D341Med (cell line): ENCODE results near the gene ELL.

Experiments used
- DNase-seq: peaks from one replicate; pipeline ENCODE4 v3.0.0; 2012; ENCODE audit warnings: low spot score

Gene ELL

DNA sequence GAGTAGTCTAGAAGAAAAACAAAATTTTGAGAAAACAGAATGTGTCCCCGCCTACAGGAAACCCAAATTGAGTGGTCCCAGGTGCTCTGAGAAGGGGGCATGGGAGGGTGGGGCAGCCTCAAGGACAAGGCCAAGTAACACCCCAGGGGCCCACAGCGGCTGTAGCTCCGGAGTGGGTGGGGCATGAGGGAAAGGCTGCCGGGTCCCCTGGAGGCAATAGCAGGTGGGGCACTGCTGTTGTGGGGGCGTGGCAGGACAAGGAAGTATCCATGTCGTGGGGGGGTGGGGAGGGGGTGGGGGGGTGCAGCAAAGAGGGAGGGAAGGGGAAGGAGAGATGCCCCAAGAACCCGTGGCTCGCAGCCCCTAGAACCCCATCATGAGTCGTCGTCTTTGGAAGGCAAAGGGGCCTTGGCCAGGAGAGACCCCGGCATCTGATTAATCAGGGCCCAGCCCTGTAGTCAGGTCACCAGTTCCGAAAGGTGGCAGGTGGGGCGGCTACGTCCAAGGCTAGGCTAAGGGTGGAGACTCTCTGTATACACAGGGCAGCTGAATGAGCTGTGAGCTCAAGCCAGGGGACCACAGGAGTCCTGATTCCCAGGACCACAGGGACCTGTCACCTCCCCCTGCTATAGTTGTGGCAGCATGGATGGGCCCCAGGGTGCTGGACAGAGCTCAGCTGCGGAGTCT lies 76.5 kb downstream of the ELL start:
- DNase-seq, result no peak

DNA sequence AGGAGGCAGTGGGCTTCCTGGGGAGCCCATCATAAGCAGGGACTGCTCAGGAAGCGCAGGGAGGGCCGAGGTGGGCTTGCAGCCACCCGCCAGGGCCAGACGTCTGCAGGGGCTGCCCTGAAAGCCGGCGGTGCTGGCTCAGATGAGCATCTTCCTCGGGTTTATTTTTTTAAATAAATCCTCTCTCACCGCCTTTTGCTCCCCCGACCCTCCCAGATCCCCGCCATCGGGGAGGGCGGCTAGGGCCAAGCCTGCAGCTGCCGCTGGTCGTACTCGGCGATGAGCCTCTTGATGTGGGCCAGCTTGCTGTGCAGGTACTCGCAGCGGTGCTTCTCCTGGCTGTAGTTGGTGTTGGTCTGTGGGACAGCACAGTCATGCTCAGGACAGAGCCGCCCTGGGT lies 77.4 kb downstream of the ELL start:
- no peak for DNase-seq

DNA sequence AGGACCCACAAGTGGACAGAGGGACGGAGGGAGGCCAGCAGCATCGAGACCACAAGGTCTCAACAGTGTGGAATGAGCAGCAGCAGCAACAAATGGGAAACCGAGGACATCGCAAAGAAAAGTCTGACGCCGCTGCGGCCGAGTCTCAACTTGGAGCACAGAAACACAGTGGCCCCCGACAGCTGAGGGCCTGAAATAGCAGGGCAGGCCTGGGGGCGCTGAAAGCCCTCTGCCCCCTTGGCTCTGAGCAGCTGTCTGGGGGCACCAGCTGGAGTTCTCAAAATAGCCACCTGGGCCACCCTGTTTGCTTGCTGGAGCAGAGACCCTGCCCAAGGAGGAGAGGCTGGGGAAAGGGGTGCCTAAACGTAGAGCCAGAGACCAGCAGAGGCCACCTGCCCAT lies 78.0 kb downstream of the ELL start:
- DNase-seq, result no peak

DNA sequence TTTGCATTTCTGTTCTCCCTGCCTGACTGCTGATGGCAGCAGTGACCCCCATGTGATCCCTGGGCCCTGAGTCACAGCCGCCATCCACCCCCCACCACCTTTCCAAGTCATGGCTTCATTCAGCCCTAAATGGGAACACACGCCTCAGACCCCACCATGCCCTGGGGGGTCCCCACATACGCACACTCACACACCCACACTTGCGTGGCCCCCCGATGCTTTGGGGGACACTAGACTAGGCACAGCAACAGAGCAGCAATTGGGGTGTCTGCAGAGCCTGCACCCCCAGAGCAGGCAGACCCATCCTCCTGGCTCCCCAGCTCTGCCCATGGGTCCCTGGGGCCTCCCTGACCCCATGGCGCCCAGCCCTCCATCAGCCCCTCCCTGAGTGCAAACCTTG lies 78.5 kb downstream of the ELL start:
- no peak for DNase-seq

DNA sequence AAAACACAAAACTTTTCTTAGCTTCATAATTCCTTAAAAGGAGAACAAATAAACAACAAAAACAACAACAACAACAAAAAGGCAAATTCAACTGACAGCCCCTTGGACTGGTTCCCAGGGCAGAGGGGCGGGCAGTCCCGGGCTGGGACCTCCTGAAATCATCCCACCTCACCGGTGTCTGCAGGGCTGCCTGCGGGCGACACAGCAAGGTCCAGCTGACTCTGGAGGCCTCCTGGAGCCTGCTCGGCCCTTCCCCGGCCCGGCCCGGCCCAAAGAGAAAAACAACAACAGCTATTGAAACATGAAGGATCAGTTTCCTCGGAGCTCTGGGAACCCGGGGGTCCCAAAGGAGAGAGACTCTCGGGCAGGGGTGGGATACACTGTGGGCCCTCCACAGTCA lies 78.9 kb downstream of the ELL start:
- DNase-seq, result no peak

DNA sequence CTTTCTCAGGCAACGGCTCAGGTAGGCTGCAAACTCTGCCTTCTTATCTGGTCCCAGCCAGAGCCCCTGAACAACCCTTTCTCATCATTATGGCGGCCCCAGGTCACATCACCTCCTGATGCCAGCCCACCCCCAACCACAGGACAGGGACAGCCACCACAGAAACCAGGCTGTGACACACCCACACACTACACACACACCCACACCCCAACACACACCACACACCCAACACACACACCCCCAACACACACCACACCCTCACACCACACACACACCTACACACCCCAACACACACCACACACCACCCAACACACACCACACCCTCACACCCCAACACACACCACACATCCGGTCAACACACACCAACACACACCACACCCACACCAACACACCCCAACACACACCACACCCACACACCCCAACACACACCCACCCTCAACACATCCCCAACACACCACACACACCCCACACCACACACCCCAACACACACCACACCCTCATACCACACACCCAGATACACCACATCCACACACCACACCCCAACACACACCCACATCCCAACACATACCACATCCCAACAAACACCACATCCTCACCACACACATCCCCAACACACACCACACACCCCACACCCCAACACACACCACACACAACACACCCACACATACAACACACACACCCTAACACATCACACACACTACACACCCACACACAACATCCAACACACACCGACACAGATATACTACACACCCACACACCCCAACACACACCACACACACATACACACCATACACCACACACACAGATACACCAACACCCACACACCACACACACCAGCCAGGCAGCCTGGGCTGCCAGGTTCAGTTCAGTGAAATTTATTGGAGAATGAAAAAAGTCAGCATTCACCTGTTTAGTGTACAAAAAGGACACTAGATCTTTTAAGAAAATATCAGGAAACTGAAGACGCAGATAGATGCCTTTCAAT lies 79.8 kb downstream of the ELL start:
- DNase-seq, result no peak

DNA sequence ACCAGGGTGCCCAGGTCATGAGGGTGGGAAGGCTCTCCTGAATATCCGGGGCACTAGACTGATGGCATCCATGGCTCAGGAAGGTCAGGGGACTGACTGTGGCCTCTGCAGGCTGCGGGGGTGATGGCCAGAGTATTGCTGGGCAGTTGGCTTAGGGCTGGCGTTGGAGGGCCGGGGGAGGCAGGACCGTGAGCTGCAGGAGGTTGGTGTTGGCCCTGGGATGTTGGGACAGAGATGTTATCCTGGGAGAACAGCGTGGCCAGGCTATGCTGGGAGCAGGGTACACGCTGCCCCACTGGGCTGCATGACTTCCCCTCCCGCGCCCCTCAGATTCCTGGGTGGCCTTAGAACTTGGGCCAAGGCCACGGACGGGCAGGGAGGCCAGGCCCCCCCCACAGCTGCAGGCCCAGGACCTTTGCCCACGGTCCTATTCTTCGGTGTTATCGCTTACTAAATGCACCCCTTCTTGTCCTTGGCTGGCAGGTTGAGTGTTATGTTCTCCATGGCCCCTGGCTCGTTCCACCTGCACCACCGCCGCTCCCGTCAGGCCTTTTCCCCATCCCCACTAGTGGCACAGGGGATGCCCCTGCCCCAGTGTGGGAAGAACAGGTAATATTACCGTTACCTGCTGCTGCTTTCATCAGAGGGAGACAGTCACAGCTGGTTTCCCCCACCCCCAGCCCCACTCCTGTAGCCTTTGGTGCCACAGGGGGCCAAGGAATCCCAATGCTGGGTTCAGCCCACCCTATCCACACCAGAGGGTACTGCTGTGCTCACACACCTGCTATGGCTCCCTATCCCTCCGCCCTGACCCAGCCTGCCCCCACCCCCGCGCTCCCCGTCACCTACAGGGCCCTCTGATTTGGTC lies 80.7 kb downstream of the ELL start:
- DNase-seq, result no peak

DNA sequence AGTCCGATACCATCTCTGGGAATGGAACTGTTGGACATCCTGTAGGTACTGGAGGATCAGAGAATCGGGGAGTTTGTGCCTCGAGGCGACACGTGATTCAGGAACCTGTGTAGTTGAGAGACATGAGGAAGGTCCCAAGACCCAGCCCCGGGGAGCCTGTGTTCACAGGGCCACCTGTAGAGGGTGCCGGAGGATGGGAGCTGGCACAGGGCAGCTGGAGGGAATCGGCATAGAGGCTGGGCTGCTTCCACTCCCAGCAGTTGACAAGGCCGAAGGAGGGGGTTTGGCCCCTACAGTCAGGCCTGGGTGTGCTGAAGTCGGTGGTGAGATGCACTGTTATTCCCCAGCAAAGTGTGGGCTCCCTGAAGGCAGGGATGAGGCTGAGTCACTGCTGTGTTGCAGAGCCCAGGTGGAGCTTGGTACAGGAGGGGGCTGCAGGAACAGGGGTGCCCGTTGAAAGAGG lies 81.4 kb downstream of the ELL start:
- peak; percentile 73 for DNase-seq

DNA sequence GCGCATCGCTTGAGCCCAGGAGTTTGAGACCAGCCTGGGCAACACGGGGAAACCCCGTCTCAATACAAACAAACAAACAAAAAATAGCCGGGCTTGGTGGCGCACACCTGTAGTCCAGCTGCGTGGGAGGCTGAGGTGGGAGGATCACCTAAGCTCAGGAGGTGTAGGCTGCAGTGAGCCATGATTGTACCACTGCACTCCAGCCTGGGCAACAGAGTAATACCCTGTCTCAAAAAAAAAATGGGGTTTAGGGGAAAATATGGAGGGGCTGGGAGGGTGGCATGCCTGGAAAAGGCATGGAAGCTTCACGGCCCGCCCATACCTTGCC lies 82.0 kb downstream of the ELL start:
- no peak for DNase-seq

DNA sequence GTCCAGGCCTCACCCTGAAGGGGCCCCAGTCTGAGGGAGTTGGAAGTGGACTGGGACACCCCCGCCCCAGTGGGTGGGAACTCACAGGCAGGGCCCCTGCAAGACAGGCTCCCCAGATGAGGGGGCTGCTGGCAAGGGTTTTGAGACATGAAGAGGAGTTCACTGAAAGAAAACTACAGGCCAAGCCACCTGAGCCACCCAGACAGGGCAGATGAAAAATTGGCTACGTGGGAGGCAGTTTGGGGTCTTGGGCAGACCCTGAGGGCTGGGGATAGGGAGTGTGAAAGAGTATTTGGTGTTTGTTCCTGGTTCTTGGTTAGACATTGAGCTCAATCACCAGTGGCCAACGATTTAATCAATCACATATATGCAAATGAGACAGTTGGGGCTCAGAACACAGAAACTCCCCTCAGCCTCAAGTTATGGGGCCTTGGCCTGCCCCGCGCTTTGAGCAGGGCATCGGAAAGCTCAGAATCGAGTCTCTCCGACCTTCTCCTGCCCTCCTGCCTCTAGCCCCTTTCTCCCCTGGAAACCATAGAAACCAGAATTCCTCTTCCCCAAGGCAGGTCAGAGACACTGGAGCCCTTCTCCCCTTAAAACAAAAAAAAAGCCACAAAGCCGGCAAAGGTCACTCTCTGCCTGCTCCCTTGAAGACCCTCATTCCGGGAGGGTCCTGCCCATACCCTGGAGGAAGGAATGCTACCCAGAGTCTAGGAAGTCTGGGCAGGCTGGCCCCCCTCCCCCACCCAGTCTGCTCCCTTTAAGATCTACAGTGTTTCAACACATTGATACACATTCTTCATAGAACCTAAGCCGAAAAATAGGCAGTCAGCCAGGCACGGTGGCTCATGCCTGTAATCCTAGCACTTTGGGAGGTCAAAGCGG lies 82.6 kb downstream of the ELL start:
- peak; percentile 64 for DNase-seq

DNA sequence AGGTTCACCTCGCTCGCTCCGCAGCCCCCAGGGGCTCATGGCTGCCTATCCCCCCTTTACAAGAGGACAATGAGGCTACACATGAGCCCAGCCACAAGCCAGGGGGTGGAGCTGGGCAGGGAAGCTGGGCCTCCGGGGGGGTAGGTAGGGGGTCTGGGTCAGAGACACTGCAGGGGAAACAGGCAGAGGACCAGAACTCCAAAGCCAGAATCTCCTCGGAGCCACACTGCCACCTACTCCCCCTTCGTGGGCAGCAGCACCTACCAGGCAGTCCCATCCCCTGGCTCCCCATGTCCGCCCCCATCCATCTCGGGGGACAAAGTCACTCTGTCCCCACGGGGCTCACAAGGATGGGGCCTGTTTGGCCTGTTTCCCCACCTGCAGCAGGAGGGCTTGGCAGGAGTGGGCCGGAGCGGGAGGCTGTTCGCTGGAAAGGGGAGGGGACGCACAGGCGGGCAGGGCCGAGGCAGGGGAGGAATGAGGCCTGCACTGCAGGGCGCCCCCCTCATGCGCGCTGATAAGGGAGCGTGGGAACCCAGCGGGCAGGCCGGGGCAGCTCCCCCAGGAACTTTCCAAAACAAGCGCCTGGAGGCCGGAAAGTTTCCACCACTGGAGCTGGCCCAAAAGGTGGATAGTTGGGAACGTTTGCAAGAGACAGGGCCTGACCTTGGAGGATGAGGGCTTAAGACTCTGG lies 83.4 kb downstream of the ELL start:
- DNase-seq, result no peak

DNA sequence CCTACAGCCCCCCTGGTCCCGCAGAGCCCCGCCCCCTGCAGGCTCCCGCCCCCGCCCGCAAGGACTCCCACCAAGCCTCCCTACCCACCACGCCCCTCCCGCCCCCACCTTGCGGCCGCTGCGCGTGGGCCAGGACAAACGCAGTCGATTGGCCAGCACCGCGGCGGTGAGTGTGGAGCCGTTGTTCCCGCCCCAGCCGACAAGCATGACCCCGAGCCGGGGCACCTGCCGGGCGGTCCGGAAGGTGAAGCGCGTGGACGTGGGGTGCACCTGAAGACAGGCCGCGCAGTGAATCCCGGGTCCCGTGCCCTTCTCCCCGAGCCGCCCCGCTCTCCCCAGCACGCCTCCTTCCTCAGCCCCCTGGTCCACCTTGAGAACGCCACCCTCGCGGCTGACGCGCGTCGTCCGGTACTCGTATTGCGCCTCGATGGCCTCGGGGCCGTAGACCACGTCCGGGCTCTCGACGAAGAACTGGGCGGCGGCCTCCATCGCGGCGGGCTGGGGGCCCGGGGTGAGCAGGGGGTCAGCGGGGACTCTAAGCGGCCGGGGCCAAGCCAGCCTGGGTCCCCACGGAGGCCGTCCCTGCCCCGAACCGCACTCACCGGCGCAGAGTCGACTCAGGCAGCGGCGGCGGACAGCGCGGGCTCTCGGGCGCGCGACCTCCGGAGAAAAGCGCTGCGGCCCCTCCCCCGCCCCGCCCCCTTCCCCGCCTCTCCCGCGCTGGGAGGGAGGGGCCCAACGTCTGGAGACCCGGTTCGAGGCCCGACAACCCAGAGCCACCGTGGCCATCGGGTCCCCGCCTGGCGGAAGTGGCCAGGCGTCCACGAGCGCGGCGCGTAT lies 84.2 kb downstream of the ELL start, which contains the start of gene ISYNA1:
Gene ISYNA1 (minus strand): TSS at position 643 of the 840 bp plus-strand sequence. CDS start 154 bp downstream, at position 489.
- peak; percentile 84 for DNase-seq

DNA sequence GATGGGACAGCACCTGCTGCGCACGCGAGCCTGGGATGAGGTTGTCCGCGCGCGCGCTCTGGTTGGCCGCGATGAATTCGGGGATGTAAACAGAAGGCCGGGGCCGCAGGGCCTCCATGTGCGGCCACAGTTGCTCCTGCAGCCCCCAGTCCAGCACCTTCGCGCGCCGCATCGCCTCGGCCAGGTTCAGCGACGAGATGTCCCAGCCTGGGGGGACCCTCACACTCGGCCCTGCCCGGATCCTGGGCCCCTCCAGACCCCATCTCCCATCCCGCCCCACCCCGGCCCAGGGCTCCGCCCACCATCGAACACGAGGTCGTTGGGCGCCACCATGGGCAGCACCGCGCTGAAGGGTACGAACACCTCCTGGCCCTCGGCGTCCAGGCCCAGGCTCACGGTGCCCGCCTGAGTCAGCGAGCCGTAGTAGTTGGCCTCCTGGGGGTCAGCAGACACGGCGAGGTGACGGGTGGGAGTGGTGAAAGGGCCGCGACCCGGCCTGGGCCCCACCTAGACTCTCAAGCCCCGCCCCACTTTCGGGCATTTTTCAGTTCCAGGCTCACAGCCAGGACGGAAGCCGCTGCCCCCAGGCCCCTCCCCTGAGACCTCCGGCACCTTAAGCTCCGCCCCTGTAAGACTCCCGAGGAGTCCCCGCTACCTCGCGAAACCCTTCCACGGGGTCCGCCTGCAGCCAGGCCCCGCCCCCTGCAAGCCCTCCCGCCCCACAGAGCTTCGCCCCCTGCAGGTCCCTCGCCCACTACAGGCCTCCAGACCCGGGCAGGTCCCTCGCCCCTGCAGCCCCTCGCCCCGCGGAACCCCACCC lies 85.0 kb downstream of the ELL start:
- DNase-seq, result peak; percentile 94

DNA sequence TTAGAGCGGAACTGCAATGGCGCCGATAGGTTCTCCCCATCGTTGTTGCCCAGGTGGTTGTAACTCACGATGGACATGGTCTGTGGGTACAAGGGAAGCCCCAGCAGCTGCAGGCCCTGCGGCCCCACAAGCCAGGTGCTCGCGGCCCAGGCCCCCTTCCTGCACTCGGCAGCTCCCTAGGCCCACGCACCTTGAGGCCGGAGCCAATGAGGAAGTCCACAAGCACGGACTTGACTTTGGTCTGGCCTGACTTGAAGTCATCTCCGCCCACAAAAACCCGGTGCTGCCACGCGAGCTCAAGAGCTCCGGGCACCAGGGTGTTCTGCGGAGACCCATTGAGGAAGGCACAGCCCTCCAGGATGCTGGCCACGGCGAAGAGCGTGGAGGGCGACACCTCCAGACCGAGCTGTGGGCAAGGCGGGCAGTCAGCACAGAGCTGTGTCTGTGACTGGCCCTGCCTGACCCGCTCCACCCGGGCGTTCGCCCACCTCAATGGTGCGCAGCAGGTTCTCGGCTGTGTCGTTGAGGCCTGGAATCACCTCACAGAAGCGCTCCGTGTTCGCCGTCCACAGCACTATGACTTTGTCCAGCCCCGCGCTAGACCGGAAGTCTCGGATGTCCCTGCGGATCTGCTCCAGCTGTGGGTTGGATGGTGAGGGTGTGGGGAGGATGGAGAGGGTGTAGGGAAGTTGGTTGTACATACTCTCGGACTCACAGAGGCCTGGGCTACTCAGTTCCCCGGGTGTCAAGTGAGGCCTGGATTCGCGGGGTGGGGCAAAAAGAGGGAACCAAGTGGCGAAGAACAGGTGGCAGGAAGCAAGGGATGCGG lies 85.8 kb downstream of the ELL start:
- no peak for DNase-seq

DNA sequence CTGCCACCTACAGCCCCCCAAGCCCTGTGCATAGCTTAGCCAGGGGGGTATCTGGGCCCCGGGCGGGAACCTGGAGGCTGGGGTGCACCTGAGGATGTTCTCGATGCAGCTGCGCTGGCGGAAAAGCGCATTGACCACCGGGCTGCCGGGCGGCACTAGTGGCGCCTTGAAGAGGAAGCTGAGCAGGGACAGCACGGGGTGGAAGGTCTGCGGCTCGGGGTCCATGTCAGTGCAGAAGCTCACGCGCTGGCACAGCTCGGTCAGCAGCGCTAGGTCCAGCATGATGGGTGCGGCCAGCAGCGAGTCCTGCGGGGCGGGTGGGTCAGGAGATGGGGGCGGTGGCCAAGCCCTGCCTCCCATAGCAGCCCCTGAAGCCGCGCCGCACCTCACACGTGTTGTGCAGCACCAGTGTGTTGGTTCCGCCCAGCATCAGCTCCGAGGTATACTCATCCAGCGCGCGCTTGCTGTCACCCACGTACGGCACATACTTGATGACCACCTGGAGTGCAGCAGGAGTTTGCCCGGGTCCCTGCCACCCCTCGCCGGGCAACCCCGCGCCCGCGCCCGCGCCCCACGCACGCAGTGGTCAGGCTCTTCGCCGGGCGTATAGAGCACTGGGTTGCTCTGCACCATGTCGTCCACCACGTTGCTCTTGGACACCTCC lies 86.6 kb downstream of the ELL start:
- DNase-seq, result no peak

DNA sequence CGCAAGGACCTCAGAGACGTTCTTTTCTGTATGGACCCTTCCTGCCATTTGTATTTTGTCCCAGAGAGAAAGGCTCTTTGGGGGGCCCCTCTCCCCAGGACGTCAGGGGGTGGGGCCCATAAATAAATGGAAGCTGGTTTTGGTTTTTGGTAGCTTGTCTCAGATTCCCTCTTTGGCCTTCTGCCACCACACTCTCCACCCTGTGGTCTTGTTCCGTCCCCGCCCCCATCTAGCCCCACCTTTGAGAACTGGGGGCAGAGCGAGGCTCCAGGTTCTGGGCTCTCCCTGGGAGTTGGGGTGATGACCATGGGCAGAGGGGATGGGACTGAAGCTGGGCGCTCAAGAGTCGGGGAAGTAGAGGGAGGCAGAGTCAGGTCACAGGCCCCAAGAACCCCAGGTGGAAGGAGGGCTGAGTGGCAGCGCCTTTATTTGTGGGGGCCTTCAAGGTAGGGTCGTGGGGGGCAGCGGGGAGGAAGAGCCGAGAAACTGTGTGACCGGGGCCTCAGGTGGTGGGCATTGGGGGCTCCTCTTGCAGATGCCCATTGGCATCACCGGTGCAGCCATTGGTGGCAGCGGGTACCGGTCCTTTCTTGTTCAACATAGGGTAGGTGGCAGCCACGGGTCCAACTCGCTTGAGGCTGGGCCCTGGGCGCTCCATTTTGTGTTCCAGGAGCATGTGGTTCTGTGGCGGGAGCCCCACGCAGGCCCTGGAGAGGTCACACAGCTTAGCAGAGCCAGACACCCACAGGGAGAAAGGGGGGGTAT lies 87.3 kb downstream of the ELL start:
- no peak for DNase-seq
